ENCODE data around the gene UPK3BL2. TPM values are rescaled to one million over a fixed set of nuclear protein-coding genes. Genes with fewer than 3 reads are reported as not detected.
"Not testable (repeated sequence)": the region's sequence is repeated elsewhere in the genome, so short reads cannot be mapped to it uniquely, and the experiment has no call there.

The UPK3BL2 gene
- total RNA-seq, 1 experiment from 2014 or later, result 4.6 TPM

- H3K9me3 Mint-ChIP-seq; H3K4ac ChIP-seq (ENCODE audit: low read depth, low read length); H3K27me3 ChIP-seq (ENCODE audit: insufficient read depth, low read length); H2BK120ac ChIP-seq (ENCODE audit: low read depth, low read length, poor library complexity, severe bottlenecking); H4K5ac ChIP-seq (ENCODE audit: insufficient read length, low read depth, low read length); H4K91ac ChIP-seq (ENCODE audit: insufficient read length, low read depth, low read length); DNase-seq; H3K23ac ChIP-seq (ENCODE audit: insufficient read length, low read depth, low read length); H3K27ac Mint-ChIP-seq; H3K79me2 ChIP-seq (ENCODE audit: insufficient read depth, low read length); H3K4me3 Mint-ChIP-seq; H3K18ac ChIP-seq (ENCODE audit: insufficient read length, low read depth, low read length); H3K4me1 Mint-ChIP-seq; H2BK15ac ChIP-seq (ENCODE audit: low read depth, low read length); H3K4me2 ChIP-seq (ENCODE audit: insufficient read depth, insufficient read length, low read length); H2AFZ ChIP-seq (ENCODE audit: low read length); H3K27ac ChIP-seq (ENCODE audit: insufficient read length, low read depth, low read length); H4K20me1 ChIP-seq (ENCODE audit: control insufficient read depth, insufficient read depth, insufficient read length); H3K9me3 ChIP-seq (ENCODE audit: control insufficient read depth, low read depth, low read length); H2BK5ac ChIP-seq (ENCODE audit: insufficient read length, low read length); H3K27me3 Mint-ChIP-seq (ENCODE audit: low read depth); H2BK12ac ChIP-seq (ENCODE audit: insufficient read length, low read depth, low read length); H2AK5ac ChIP-seq (ENCODE audit: insufficient read length, low read length); H3K79me1 ChIP-seq (ENCODE audit: insufficient read depth, low read depth, low read length, poor library complexity, severe bottlenecking); H3K56ac ChIP-seq (ENCODE audit: insufficient read length, low read depth, low read length); H3K23me2 ChIP-seq (ENCODE audit: insufficient read length, low read depth, low read length, poor library complexity, severe bottlenecking); H3K14ac ChIP-seq (ENCODE audit: insufficient read depth, low read length); H3K36me3 Mint-ChIP-seq (ENCODE audit: insufficient read depth in 1 of 3, low read depth in 3 of 3); H3K9ac ChIP-seq (ENCODE audit: extremely low read depth, insufficient read length, low read length); H3T11ph ChIP-seq (ENCODE audit: low read length); H3K4me1 ChIP-seq (ENCODE audit: insufficient read depth, low read length); H2BK20ac ChIP-seq (ENCODE audit: low read depth, low read length, poor library complexity, severe bottlenecking); H4K8ac ChIP-seq (replicated peaks; ENCODE audit: insufficient read length, low read depth, low read length): not testable (repeated sequence)
- WGBS (ENCODE audit: extremely low coverage, insufficient read length, low lambda C conversion rate), result no CpG with 5 or more reads among the region's 2 CpGs
These were observed 11.4 kb downstream of the UPK3BL2 start for GRCh38 chr7:102532127-102532526.

GRCh38 chr7:102531583-102531982 is 11.9 kb downstream of the UPK3BL2 start:
- not testable (repeated sequence) for H3K4ac ChIP-seq (ENCODE audit: low read depth, low read length); H3T11ph ChIP-seq (ENCODE audit: low read length); H2AFZ ChIP-seq (ENCODE audit: low read length); H3K36me3 Mint-ChIP-seq (ENCODE audit: insufficient read depth in 1 of 3, low read depth in 3 of 3); H3K27me3 ChIP-seq (ENCODE audit: insufficient read depth, low read length); H2AK5ac ChIP-seq (ENCODE audit: insufficient read length, low read length); H4K91ac ChIP-seq (ENCODE audit: insufficient read length, low read depth, low read length); H3K18ac ChIP-seq (ENCODE audit: insufficient read length, low read depth, low read length); H4K20me1 ChIP-seq (ENCODE audit: control insufficient read depth, insufficient read depth, insufficient read length); H3K9me3 Mint-ChIP-seq; H4K8ac ChIP-seq (replicated peaks; ENCODE audit: insufficient read length, low read depth, low read length); H3K9ac ChIP-seq (ENCODE audit: extremely low read depth, insufficient read length, low read length); H3K4me1 Mint-ChIP-seq; H3K14ac ChIP-seq (ENCODE audit: insufficient read depth, low read length); H3K27me3 Mint-ChIP-seq (ENCODE audit: low read depth); H2BK15ac ChIP-seq (ENCODE audit: low read depth, low read length); H3K4me2 ChIP-seq (ENCODE audit: insufficient read depth, insufficient read length, low read length); H3K4me1 ChIP-seq (ENCODE audit: insufficient read depth, low read length); H3K27ac ChIP-seq (ENCODE audit: insufficient read length, low read depth, low read length); H3K79me1 ChIP-seq (ENCODE audit: insufficient read depth, low read depth, low read length, poor library complexity, severe bottlenecking); H2BK120ac ChIP-seq (ENCODE audit: low read depth, low read length, poor library complexity, severe bottlenecking); H2BK20ac ChIP-seq (ENCODE audit: low read depth, low read length, poor library complexity, severe bottlenecking); H3K4me3 Mint-ChIP-seq; H3K23me2 ChIP-seq (ENCODE audit: insufficient read length, low read depth, low read length, poor library complexity, severe bottlenecking); H3K27ac Mint-ChIP-seq; H3K79me2 ChIP-seq (ENCODE audit: insufficient read depth, low read length); H3K23ac ChIP-seq (ENCODE audit: insufficient read length, low read depth, low read length); H3K9me3 ChIP-seq (ENCODE audit: control insufficient read depth, low read depth, low read length); DNase-seq; H3K56ac ChIP-seq (ENCODE audit: insufficient read length, low read depth, low read length); H2BK12ac ChIP-seq (ENCODE audit: insufficient read length, low read depth, low read length); H2BK5ac ChIP-seq (ENCODE audit: insufficient read length, low read length); H4K5ac ChIP-seq (ENCODE audit: insufficient read length, low read depth, low read length)
- WGBS (ENCODE audit: extremely low coverage, insufficient read length, low lambda C conversion rate), result no CpG with 5 or more reads among the region's 7 CpGs

All from H9 (cell line).